Measurements from ENCODE around the gene ACTN1.

DNA sequence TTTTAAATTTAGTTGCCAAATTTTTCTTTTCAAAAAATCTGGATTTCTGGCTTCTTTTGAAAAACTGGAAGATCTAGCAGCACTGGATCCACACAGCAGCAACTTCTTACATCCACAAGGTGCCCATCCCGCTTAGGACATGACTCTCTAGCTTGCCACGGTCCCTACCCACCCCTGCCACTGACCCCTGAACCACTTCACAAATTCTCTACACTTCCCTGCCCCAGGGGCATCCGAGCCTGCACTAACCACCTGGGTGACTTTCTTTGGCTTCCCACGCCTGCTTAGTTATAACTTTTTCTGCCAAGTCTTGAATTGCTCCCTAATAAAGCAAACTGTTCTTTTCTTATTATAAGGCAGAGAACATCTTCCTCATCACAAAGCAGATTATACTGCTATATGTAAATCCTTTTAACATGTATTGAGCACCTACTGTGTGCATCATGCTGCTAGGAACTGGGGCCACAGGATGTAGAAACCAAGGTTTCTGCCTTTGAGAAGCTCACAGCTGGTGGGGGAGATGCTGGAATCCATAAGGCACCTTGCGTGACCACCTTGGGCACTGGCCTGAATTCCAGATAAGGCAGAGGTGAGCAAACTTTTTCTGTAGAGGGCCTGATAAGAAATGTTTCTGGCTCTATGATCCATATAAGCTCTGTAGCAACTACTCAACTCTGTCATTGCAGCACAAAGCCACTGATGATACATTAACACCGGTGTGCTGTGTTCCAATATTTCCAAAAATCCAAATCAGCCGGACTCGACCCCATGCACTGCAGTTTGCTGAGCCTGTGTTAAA, 59.8 kb downstream of the ACTN1 start:
- TF ChIP-seq, protein P1, sequence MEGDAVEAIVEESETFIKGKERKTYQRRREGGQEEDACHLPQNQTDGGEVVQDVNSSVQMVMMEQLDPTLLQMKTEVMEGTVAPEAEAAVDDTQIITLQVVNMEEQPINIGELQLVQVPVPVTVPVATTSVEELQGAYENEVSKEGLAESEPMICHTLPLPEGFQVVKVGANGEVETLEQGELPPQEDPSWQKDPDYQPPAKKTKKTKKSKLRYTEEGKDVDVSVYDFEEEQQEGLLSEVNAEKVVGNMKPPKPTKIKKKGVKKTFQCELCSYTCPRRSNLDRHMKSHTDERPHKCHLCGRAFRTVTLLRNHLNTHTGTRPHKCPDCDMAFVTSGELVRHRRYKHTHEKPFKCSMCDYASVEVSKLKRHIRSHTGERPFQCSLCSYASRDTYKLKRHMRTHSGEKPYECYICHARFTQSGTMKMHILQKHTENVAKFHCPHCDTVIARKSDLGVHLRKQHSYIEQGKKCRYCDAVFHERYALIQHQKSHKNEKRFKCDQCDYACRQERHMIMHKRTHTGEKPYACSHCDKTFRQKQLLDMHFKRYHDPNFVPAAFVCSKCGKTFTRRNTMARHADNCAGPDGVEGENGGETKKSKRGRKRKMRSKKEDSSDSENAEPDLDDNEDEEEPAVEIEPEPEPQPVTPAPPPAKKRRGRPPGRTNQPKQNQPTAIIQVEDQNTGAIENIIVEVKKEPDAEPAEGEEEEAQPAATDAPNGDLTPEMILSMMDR (IDR thresholded peaks at IDR 0.05), result peak in 2 of 6 experiments; percentile 8 to 23
- TF ChIP-seq POLR2A (IDR thresholded peaks at IDR 0.05), result no peak
